Left ventricle myocardium superior (tissue), 1 donor: ENCODE results near the gene JAKMIP3. TPM values are rescaled to one million over a fixed set of nuclear protein-coding genes. Genes with fewer than 3 reads are reported as not detected.

Experiments
- ATAC-seq: fragments of 200-7000 bp; cut with Tn5 transposase; one replicate; pipeline ENCODE4 v1.9.1; 2020; ENCODE audit warnings: mild to moderate bottlenecking, moderate library complexity
- DNase-seq: peaks from one replicate; pipeline ENCODE4 v3.0.0-alpha.2; 2020
- intact Hi-C: fragments of 100-400 bp; cut with micrococcal nuclease; formaldehyde crosslinking; loops from one replicate; pipeline ENCODE4 v1.11.0; 2022
- long read RNA-seq: library from polyadenylated mRNA; unstranded; transcript quantifications from one replicate; pipeline ENCODE4 v2.0.0, GENCODE V29; 2021
- total RNA-seq: library from RNA; stranded (reverse); fragmentation: NEBNext Ultra II Directional; extraction: Animal tissue kit (Norgen Biotek cat#: 25700); gene quantifications from one replicate; pipeline ENCODE4 v1.2.1, GENCODE V29; 2021
- donor health status: DM: no; HTN: yes; CAD: no; lungs with severe emphysema.

Gene JAKMIP3
- total RNA-seq = 2.0 TPM
- long read RNA-seq, partial matches to known transcripts = 1 of 1 reads
- long read RNA-seq, other reads (novel, unspliced or antisense) = 0 of 1 reads

- ATAC-seq (peak; percentile 69), DNase-seq (peak; percentile 57)
- intact Hi-C loops = no loop called here
Measured at GRCh38 chr10:132065491-132066105, at the start of gene JAKMIP3. TSS of gene JAKMIP3 (plus strand) at chr10:132065946. CDS start at chr10:132104809, 38,863 bp downstream.

GRCh38 chr10:132016514-132016913, 49.2 kb upstream of the JAKMIP3 start:
- DNase-seq = no peak
- no peak for ATAC-seq
- intact Hi-C loops = no loop called here

- DNase-seq (no peak), ATAC-seq (no peak)
- intact Hi-C loops = no loop called here
Measured at GRCh38 chr10:132018446-132018845, 47.3 kb upstream of the JAKMIP3 start.

GRCh38 chr10:132019366-132019765, 46.4 kb upstream of the JAKMIP3 start:
- intact Hi-C loops = no loop called here
- DNase-seq = no peak
- no peak for ATAC-seq

- ATAC-seq (no peak), DNase-seq (no peak)
- intact Hi-C loops = loop anchor here (5.0 kb wide), 1 partner anchor 133 kb away; no protein-coding TSS in a partner anchor
Measured at GRCh38 chr10:132020456-132020855, 45.3 kb upstream of the JAKMIP3 start.

- intact Hi-C loops = loop anchor here (5.0 kb wide), 1 partner anchor 134 kb away; no protein-coding TSS in a partner anchor
- DNase-seq = no peak
- ATAC-seq = no peak
Measured at GRCh38 chr10:132021046-132021445, 44.7 kb upstream of the JAKMIP3 start.

GRCh38 chr10:132021504-132022143, 44.1 kb upstream of the JAKMIP3 start:
- intact Hi-C loops = loop anchor here (5.0 kb wide), 1 partner anchor 134 kb away; no protein-coding TSS in a partner anchor
- ATAC-seq (no peak), DNase-seq (no peak)

- no peak for DNase-seq
- no peak for ATAC-seq
Measured at GRCh38 chr10:132022241-132022640, 43.5 kb upstream of the JAKMIP3 start.

GRCh38 chr10:132023092-132023811, 42.5 kb upstream of the JAKMIP3 start:
- intact Hi-C loops = loop anchor here (5.0 kb wide), 1 partner anchor 136 kb away; no protein-coding TSS in a partner anchor
- DNase-seq = peak; percentile 91
- peak; percentile 94 for ATAC-seq

More at GRCh38 chr10:132022241-132022640, 43.5 kb upstream of the JAKMIP3 start:
- intact Hi-C loops = loop anchor here (5.0 kb wide), 1 partner anchor 135 kb away; no protein-coding TSS in a partner anchor

- intact Hi-C loops = no loop called here
- ATAC-seq (no peak), DNase-seq (no peak)
Measured at GRCh38 chr10:132027423-132027983, 38.2 kb upstream of the JAKMIP3 start.

GRCh38 chr10:132028706-132029105, 37.0 kb upstream of the JAKMIP3 start:
- ATAC-seq = no peak
- intact Hi-C loops = no loop called here
- DNase-seq = no peak

- ATAC-seq = no peak
Measured at GRCh38 chr10:132030898-132031463, 34.8 kb upstream of the JAKMIP3 start.

GRCh38 chr10:132033632-132034031, 32.1 kb upstream of the JAKMIP3 start:
- intact Hi-C loops = no loop called here
- no peak for ATAC-seq
- no peak for DNase-seq

More at GRCh38 chr10:132030898-132031463, 34.8 kb upstream of the JAKMIP3 start:
- no peak for DNase-seq
- intact Hi-C loops = no loop called here

- DNase-seq (no peak), ATAC-seq (no peak)
- intact Hi-C loops = no loop called here
Measured at GRCh38 chr10:132035476-132035875, 30.3 kb upstream of the JAKMIP3 start.

GRCh38 chr10:132036153-132036886, 29.4 kb upstream of the JAKMIP3 start:
- ATAC-seq = peak; percentile 79

GRCh38 chr10:132036887-132037675, 28.7 kb upstream of the JAKMIP3 start:
- intact Hi-C loops = no loop called here
- peak; percentile 57 for DNase-seq
- peak; percentile 91 for ATAC-seq

More at GRCh38 chr10:132036153-132036886, 29.4 kb upstream of the JAKMIP3 start:
- intact Hi-C loops = no loop called here
- DNase-seq = peak; percentile 64

GRCh38 chr10:132037676-132037975, 28.1 kb upstream of the JAKMIP3 start:
- intact Hi-C loops = no loop called here
- ATAC-seq (no peak), DNase-seq (no peak)

GRCh38 chr10:132039371-132039770, 26.4 kb upstream of the JAKMIP3 start:
- DNase-seq = no peak
- intact Hi-C loops = no loop called here
- ATAC-seq = no peak
